Esophagus muscularis mucosa (tissue), 4 donors: ENCODE data around the gene DENND1C. TPM values are rescaled to one million over a fixed set of nuclear protein-coding genes. Genes with fewer than 3 reads are reported as not detected.
A peak's percentile ranks its signal among the peaks of the same experiment; 100 is the strongest.

Experiments used
- DNase-seq: peaks from one replicate; pipeline ENCODE4 v3.0.0-alpha.2; 2017; ENCODE audit errors: extremely low spot score
- H3K27ac ChIP-seq, 4 donors: fragments of 200-600 bp; sonication (generic); replicated peaks in 1 of 4; 1 replicate in 3 of 4; 2 replicates in 1 of 4; pipeline ENCODE4 v1.5.1; 2016 to 2019; ENCODE audit warnings: mild to moderate bottlenecking in 1 of 4
- H3K27me3 ChIP-seq, 4 donors: fragments of 200-600 bp; sonication (generic); one replicate each; pipeline versions ENCODE4 v1.5.1 to v1.6.0; 2016 to 2019
- H3K36me3 ChIP-seq, 4 donors: fragments of 200-600 bp; sonication (generic); one replicate each; pipeline ENCODE4 v1.5.1; 2016 to 2019
- H3K4me1 ChIP-seq, 4 donors: fragments of 200-600 bp; sonication (generic); one replicate each; pipeline ENCODE4 v1.5.1; 2016 to 2019
- H3K4me3 ChIP-seq, 4 donors: fragments of 200-600 bp; sonication (generic); 1 replicate in 2 of 4; 2 replicates in 2 of 4; pipeline ENCODE4 v1.5.1; 2016 to 2019; ENCODE audit warnings: mild to moderate bottlenecking in 4 of 4, moderate library complexity in 1 of 4
- H3K9me3 ChIP-seq, 4 donors: fragments of 200-600 bp; sonication (generic); 1 replicate in 3 of 4; 2 replicates in 1 of 4; pipeline ENCODE4 v1.5.1; 2016 to 2019
- CTCF ChIP-seq, 3 experiments: fragments of 200-600 bp in 2 of 3; fragments of 450-650 bp in 1 of 3; sonication (generic) in 2 of 3; IDR thresholded peaks; one replicate each; pipeline ENCODE4 v1.5.1; 2017 to 2019; ENCODE audit warnings: antibody characterized with exemption in 3 of 3, mild to moderate bottlenecking in 2 of 3, moderate library complexity in 1 of 3
- EP300 ChIP-seq: sonication (generic); formaldehyde crosslinking; IDR thresholded peaks from one replicate; pipeline ENCODE4 v1.6.1; 2017; ENCODE audit warnings: antibody characterized with exemption
- POLR2A ChIP-seq: fragments of 450-650 bp; IDR thresholded peaks from one replicate; pipeline ENCODE4 v1.6.1; 2017; ENCODE audit warnings: antibody characterized with exemption, moderate library complexity, mild to moderate bottlenecking, low read depth
- POLR2AphosphoS5 ChIP-seq, 2 donors: sonication (generic); formaldehyde crosslinking; IDR thresholded peaks; one replicate each; pipeline ENCODE4 v1.6.1; 2017; ENCODE audit warnings: antibody characterized with exemption in 2 of 2
- WGBS: methylation state at CpG from one replicate; pipeline ENCODE4 v1.1.5; 2018; 5-methylcytosine and 5-hydroxymethylcytosine counted together
- intact Hi-C: fragments of 100-400 bp; cut with DNase I; formaldehyde crosslinking; loops from one replicate; pipeline ENCODE4 v1.15.1; 2023
- total RNA-seq, 4 donors: library from RNA; depleted of rRNA; stranded (reverse); fragments of >200 nt; gene quantifications; one replicate each; pipeline versions ENCODE4 v1.1.0 to v1.2.1, GENCODE V29; 2016

The DENND1C gene
- total RNA-seq, 4 donors from 2014 or later, result 0.13 to 2.8 (median 1.1) TPM

GRCh38 chr19:6500837-6501739 lies 19.5 kb upstream of the DENND1C start:
- intact Hi-C loops, result no loop called here
- H3K27me3 ChIP-seq, result peaks cover 0 to 70% (median 24%) of the 10 kb centered on the region in 4 donors
- no peaks in the 10 kb centered on the region for H3K9me3 ChIP-seq
- no peak overlapping the region for H3K27ac ChIP-seq
- H3K4me1 ChIP-seq, result peaks cover 11 to 16% (median 15%) of the 10 kb centered on the region in 4 donors
- 50% methylated on average over 5 of the region's 24 CpGs for WGBS
- no peaks in the 10 kb centered on the region for H3K36me3 ChIP-seq
- peak overlapping the region; percentile 46 to 54 (median 47) for H3K4me3 ChIP-seq
- TF ChIP-seq EP300 (no peak), CTCF (IDR thresholded peaks at IDR 0.05) (no peak)
- DNase-seq, result no peak

- Histone ChIP-seq H3K4me3 (no peak overlapping the region), H3K9me3 (no peaks in the 10 kb centered on the region), H3K4me1 (peaks cover 11 to 16% (median 15%) of the 10 kb centered on the region in 4 donors), H3K36me3 (no peaks in the 10 kb centered on the region), H3K27ac (no peak overlapping the region), H3K27me3 (peaks cover 0 to 62% (median 24%) of the 10 kb centered on the region in 4 donors)
- intact Hi-C loops, result no loop called here
- DNase-seq, result no peak
- WGBS, result 74% methylated on average over 17 of the region's 17 CpGs
- TF ChIP-seq EP300 (no peak), POLR2A (no peak), POLR2AphosphoS5 (IDR thresholded peaks at IDR 0.05) (no peak), CTCF (IDR thresholded peaks at IDR 0.05) (no peak)
Observed at GRCh38 chr19:6499052-6499790, 17.6 kb upstream of the DENND1C start.

GRCh38 chr19:6498294-6499036 lies 16.9 kb upstream of the DENND1C start:
- Histone ChIP-seq H3K9me3 (no peaks in the 10 kb centered on the region), H3K36me3 (no peaks in the 10 kb centered on the region), H3K27me3 (peaks cover 0 to 62% (median 24%) of the 10 kb centered on the region in 4 donors), H3K27ac (no peak overlapping the region), H3K4me1 (peaks cover 11 to 16% (median 15%) of the 10 kb centered on the region in 4 donors), H3K4me3 (no peak overlapping the region)
- intact Hi-C loops, result no loop called here
- DNase-seq, result no peak
- 67% methylated on average over 5 of the region's 7 CpGs for WGBS
- TF ChIP-seq EP300, result no peak
- TF ChIP-seq POLR2A, result no peak
- TF ChIP-seq POLR2AphosphoS5 (IDR thresholded peaks at IDR 0.05), result no peak
- TF ChIP-seq CTCF (IDR thresholded peaks at IDR 0.05), result no peak

- Histone ChIP-seq H3K4me1 (no peaks in the 10 kb centered on the region), H3K27me3 (peaks cover 0 to 54% (median 5%) of the 10 kb centered on the region in 4 donors), H3K27ac (no peak overlapping the region), H3K9me3 (peaks cover 0 to 13% (median 9%) of the 10 kb centered on the region in 4 donors), H3K4me3 (no peak overlapping the region), H3K36me3 (no peaks in the 10 kb centered on the region)
- no peak for DNase-seq
- intact Hi-C loops, result no loop called here
- TF ChIP-seq POLR2A, result no peak
- no peak for TF ChIP-seq POLR2AphosphoS5 (IDR thresholded peaks at IDR 0.05)
- no peak for TF ChIP-seq EP300
- TF ChIP-seq CTCF (IDR thresholded peaks at IDR 0.05), result no peak
- WGBS, result 92% methylated on average over 19 of the region's 19 CpGs
Observed at GRCh38 chr19:6495947-6496346, 14.4 kb upstream of the DENND1C start.
